Right atrium auricular region (tissue), 2 donors: ENCODE data around the gene RALGAPA1. TPM values are rescaled to one million over a fixed set of nuclear protein-coding genes. Genes with fewer than 3 reads are reported as not detected.

Experiments
- DNase-seq: peaks from one replicate; pipeline ENCODE4 v3.0.0-alpha.2; 2019; ENCODE audit warnings: low spot score
- H3K27ac ChIP-seq, 2 donors: fragments of 200-600 bp; sonication (generic); 1 replicate in 1 of 2; 2 replicates in 1 of 2; pipeline ENCODE4 v1.5.1; 2016 to 2019
- H3K27me3 ChIP-seq, 2 donors: fragments of 200-600 bp; sonication (generic); one replicate each; pipeline versions ENCODE4 v1.5.1 to v1.6.0; 2017 to 2019
- H3K36me3 ChIP-seq: fragments of 200-600 bp; sonication (generic); one replicate; pipeline ENCODE4 v1.5.1; 2016
- H3K4me1 ChIP-seq, 2 donors: fragments of 200-600 bp; sonication (generic); one replicate each; pipeline versions ENCODE4 v1.5.1 to v1.6.0; 2017 to 2019
- H3K4me3 ChIP-seq, 2 donors: fragments of 200-600 bp; sonication (generic); 1 replicate in 1 of 2; 2 replicates in 1 of 2; pipeline ENCODE4 v1.5.1; 2017 to 2019; ENCODE audit warnings: mild to moderate bottlenecking in 1 of 2, moderate library complexity in 1 of 2
- H3K9me3 ChIP-seq, 2 donors: fragments of 200-600 bp; sonication (generic); one replicate each; pipeline ENCODE4 v1.5.1; 2019
- total RNA-seq, 2 donors: library from RNA; depleted of rRNA; stranded (reverse); fragments of >200 nt; gene quantifications; one replicate each; pipeline ENCODE4 v1.1.0, GENCODE V29; 2016
- TF ChIP-seq, protein P1 (sequence below), 2 donors: fragments of 200-600 bp; sonication (generic); IDR thresholded peaks; one replicate each; pipeline ENCODE4 v1.5.1; 2019; ENCODE audit warnings: antibody characterized with exemption in 2 of 2

Gene RALGAPA1
- total RNA-seq, 2 donors from 2014 or later: 26.9 to 29.6 TPM

DNA sequence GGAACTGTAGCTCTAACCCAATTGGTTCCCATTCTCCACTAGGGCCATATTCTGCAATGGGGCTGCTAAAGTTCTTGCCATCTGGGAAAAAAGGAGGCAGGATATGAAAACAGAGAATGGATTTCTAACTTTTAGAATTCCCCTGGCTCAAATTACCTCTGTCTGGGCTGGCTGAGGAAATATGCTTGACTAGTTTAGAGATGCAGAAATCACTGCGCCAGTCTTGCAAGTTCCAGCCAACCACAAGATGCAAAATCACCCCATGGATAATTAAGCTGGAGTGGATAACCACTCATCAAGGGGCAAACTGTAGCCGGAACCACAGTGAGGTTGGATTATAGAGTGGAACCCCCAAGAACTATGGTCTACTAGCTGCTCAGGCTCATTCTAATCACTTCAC lies 126.3 kb downstream of the RALGAPA1 start:
- TF ChIP-seq, protein P1, sequence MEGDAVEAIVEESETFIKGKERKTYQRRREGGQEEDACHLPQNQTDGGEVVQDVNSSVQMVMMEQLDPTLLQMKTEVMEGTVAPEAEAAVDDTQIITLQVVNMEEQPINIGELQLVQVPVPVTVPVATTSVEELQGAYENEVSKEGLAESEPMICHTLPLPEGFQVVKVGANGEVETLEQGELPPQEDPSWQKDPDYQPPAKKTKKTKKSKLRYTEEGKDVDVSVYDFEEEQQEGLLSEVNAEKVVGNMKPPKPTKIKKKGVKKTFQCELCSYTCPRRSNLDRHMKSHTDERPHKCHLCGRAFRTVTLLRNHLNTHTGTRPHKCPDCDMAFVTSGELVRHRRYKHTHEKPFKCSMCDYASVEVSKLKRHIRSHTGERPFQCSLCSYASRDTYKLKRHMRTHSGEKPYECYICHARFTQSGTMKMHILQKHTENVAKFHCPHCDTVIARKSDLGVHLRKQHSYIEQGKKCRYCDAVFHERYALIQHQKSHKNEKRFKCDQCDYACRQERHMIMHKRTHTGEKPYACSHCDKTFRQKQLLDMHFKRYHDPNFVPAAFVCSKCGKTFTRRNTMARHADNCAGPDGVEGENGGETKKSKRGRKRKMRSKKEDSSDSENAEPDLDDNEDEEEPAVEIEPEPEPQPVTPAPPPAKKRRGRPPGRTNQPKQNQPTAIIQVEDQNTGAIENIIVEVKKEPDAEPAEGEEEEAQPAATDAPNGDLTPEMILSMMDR (IDR thresholded peaks at IDR 0.05): no peak
- peaks cover 11% of the 10 kb centered on the region for H3K36me3 ChIP-seq

DNA sequence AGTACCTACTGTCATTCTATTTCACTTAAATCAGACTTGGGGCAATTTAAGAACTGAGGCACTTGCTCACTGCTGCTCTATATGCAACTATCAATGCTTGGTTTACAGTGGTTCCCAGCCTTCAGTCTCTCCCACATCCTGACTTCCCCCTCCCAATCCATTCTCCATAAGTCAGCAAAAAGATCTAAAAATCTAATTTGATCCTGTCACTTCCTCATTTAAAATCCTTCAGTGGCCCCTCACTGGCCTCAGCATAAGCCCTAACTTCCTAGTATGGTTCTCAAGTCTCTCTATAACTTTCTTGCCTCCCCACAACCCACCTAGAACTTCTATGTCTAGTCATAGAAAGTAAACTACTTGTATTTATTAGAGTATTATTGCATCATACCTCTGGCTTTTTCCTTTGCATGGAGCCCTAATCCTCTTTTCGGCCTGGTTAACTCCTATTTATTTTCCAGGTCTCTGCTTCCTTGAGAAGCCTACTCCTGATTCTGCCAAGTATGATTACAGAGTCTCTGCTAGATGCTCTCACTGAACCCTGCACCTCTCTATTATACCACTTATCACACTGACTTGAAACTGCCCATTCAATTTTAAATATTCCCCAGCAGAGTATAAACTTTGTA lies 130.6 kb downstream of the RALGAPA1 start:
- H3K9me3 ChIP-seq: no peaks in the 10 kb centered on the region
- H3K36me3 ChIP-seq: peaks cover 34% of the 10 kb centered on the region
- no peaks in the 10 kb centered on the region for H3K27me3 ChIP-seq
- H3K4me3 ChIP-seq: no peak overlapping the region
- DNase-seq: no peak
- H3K27ac ChIP-seq: no peak overlapping the region
- H3K4me1 ChIP-seq: no peaks in the 10 kb centered on the region
- TF ChIP-seq, protein P1 (IDR thresholded peaks at IDR 0.05): no peak

More for the DNA sequence above, 126.3 kb downstream of the RALGAPA1 start:
- Histone ChIP-seq H3K4me3 (no peak overlapping the region), H3K4me1 (no peaks in the 10 kb centered on the region), H3K27me3 (no peaks in the 10 kb centered on the region), H3K27ac (no peak overlapping the region), H3K9me3 (no peaks in the 10 kb centered on the region)
- no peak for DNase-seq

- H3K9me3 ChIP-seq: no peaks in the 10 kb centered on the region
- H3K27me3 ChIP-seq: no peaks in the 10 kb centered on the region
- DNase-seq: no peak
- H3K4me1 ChIP-seq: no peaks in the 10 kb centered on the region
- TF ChIP-seq, protein P1 (IDR thresholded peaks at IDR 0.05): no peak
- H3K4me3 ChIP-seq: no peak overlapping the region
- peaks cover 22% of the 10 kb centered on the region for H3K36me3 ChIP-seq
- H3K27ac ChIP-seq: no peak overlapping the region
Measured at GRCh38 chr14:35669782-35670181, 139.3 kb downstream of the RALGAPA1 start.

DNA sequence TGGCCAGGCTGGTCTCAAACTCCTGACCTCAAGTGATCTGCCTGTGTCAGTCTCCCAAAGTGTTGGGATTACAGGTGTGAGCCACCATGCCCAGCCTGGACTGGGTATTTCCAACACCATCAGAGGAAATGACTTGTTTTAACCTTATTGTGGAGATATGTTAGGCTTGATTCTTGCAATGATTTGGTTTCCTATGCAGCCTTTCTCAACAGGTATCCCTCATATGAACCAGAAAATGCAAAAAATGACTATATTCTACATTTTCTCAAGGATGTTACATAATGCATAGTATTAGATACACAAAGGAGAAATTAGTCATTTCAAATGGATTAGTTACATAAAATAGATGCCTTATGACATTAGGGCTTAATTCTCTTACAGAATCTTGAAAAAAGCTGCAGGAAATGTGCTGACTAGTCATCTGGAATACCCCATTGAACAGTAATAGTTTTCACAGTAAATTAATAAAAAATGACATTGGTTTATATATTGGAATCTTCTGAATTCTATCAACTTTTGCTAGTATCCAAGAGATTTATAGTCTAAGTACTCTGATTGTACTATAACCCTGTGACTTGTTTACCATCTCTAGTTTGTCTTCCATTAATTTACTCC lies 142.6 kb downstream of the RALGAPA1 start:
- H3K4me3 ChIP-seq: no peak overlapping the region
- no peaks in the 10 kb centered on the region for H3K27me3 ChIP-seq
- H3K4me1 ChIP-seq: no peaks in the 10 kb centered on the region
- no peaks in the 10 kb centered on the region for H3K9me3 ChIP-seq
- H3K36me3 ChIP-seq: peaks cover 22% of the 10 kb centered on the region
- no peak for DNase-seq
- TF ChIP-seq, protein P1 (IDR thresholded peaks at IDR 0.05): no peak
- H3K27ac ChIP-seq: no peak overlapping the region

DNA sequence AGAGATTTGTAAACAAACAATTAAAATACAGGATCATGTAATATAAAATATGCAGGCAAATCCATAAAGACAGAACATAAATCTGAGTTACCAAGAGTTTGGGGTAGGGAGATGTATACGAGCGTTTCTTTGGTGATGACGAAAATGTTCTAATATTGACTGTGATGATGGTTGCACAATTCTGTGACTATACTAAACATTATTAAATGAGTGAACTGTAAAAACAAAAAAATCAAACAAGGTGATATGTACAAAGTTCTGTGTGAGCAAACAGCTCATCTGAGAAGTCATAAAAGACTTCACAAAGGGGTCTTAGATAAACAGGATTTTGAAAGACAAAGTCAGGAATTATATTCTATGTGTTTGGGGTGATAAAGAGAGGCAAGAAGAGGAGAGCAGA lies 147.2 kb downstream of the RALGAPA1 start:
- Histone ChIP-seq H3K4me1 (no peaks in the 10 kb centered on the region), H3K9me3 (no peaks in the 10 kb centered on the region), H3K36me3 (peaks cover 16% of the 10 kb centered on the region), H3K27ac (no peak overlapping the region), H3K27me3 (no peaks in the 10 kb centered on the region), H3K4me3 (no peak overlapping the region)
- TF ChIP-seq, protein P1 (IDR thresholded peaks at IDR 0.05): no peak
- DNase-seq: no peak
